A549 (cell line): ENCODE measurements around the gene ITSN2. TPM values are rescaled to one million over a fixed set of nuclear protein-coding genes. Genes with fewer than 3 reads are reported as not detected.

Source experiments
- ATAC-seq, 2 experiments: fragments of 200-7000 bp in 1 of 2; fragments of >200 bp in 1 of 2; cut with Nextera tagmentation in 1 of 2; cut with Tn5 transposase in 1 of 2; 3 replicates each; pipeline versions ENCODE4 v1.8.0 to v1.9.1; 2018 to 2020; ENCODE audit warnings: mild to moderate bottlenecking in 1 of 2, moderate library complexity in 1 of 2
- CTCF ChIA-PET: fragments of 300-600 bp; sonication (Branson Sonifier 250); formaldehyde crosslinking; extraction: SDS; loops from one replicate; lab custom pipeline; 2021; ENCODE audit warnings: antibody characterized with exemption, inconsistent platforms; lab: Yijun Ruan, JAX
- POLR2A ChIA-PET: fragments of 350-600 bp; formaldehyde crosslinking; extraction: SDS; loops from one replicate; lab custom pipeline; 2021; ENCODE audit warnings: antibody characterized with exemption, inconsistent platforms; lab: Yijun Ruan, JAX
- DNase-seq, 2 experiments: peaks; one replicate each; pipeline versions ENCODE4 v3.0.0 to v3.0.0-alpha.2; 2011 to 2016; ENCODE audit warnings: low read depth in 1 of 2, low spot score in 1 of 2
- FAIRE-seq: peaks from 2 replicates; lab custom pipeline; 2011; peaks lifted over from hg19 to GRCh38; lab: Jason Lieb, UNC
- H3K27ac ChIP-seq, 2 experiments: fragments of >200 bp; sonication (Bioruptor Twin); formaldehyde crosslinking; 3 replicates each; pipeline ENCODE4 v1.5.1; 2016 to 2017
- H3K4me1 ChIP-seq: fragments of >200 bp; sonication (Bioruptor Twin); formaldehyde crosslinking; 3 replicates; pipeline ENCODE4 v1.6.1; 2016
- H3K4me2 ChIP-seq: fragments of >200 bp; sonication (Bioruptor Twin); formaldehyde crosslinking; 3 replicates; pipeline ENCODE4 v1.6.1; 2016
- H3K4me3 ChIP-seq: fragments of >200 bp; sonication (Bioruptor Twin); formaldehyde crosslinking; 3 replicates; pipeline ENCODE4 v1.5.1; 2016
- H3K9me3 ChIP-seq: fragments of >200 bp; sonication (Bioruptor Twin); formaldehyde crosslinking; 3 replicates; pipeline ENCODE4 v1.6.1; 2016
- ATOH8 ChIP-seq: fragments of 250-450 bp; sonication (Bioruptor Pico); IDR thresholded peaks from 2 replicates; pipeline ENCODE4 v1.5.0; 2020; ENCODE audit warnings: low read depth, mild to moderate bottlenecking, moderate library complexity
- BCL3 ChIP-seq: fragments of >200 bp; sonication (Bioruptor Twin); formaldehyde crosslinking; IDR thresholded peaks from 3 replicates; pipeline ENCODE4 v1.6.1; 2016
- CBX2 ChIP-seq: fragments of 200-600 bp; sonication (generic); IDR thresholded peaks from 2 replicates; pipeline ENCODE4 v1.6.1; 2016; ENCODE audit warnings: low read depth, mild to moderate bottlenecking, borderline replicate concordance
- CEBPB ChIP-seq, 2 experiments: fragments of >200 bp in 1 of 2; sonication (Bioruptor Twin) in 1 of 2; formaldehyde crosslinking in 1 of 2; IDR thresholded peaks; 2 replicates each; pipeline ENCODE4 v1.6.1; 2012 to 2016
- CHD2 ChIP-seq: fragments of 150-350 bp; IDR thresholded peaks from 2 replicates; pipeline ENCODE4 v1.6.1; 2014; ENCODE audit warnings: low read length; ENCODE audit not compliant: partially characterized antibody
- EHF ChIP-seq: fragments of 250-450 bp; sonication (Bioruptor Pico); IDR thresholded peaks from 2 replicates; pipeline ENCODE4 v1.5.0; 2020; ENCODE audit warnings: mild to moderate bottlenecking
- ESRRA ChIP-seq: fragments of 150-350 bp; IDR thresholded peaks from 2 replicates; pipeline ENCODE4 v1.6.1; 2014; ENCODE audit warnings: mild to moderate bottlenecking, low read length, borderline replicate concordance
- FOSB ChIP-seq: fragments of 250-450 bp; sonication (Bioruptor Pico); IDR thresholded peaks from 2 replicates; pipeline ENCODE4 v1.5.0; 2020; ENCODE audit warnings: mild to moderate bottlenecking, moderate library complexity
- FOXS1 ChIP-seq: fragments of 250-450 bp; sonication (Bioruptor Pico); IDR thresholded peaks from 2 replicates; pipeline ENCODE4 v1.5.0; 2020; ENCODE audit warnings: mild to moderate bottlenecking, moderate library complexity
- GATA3 ChIP-seq: IDR thresholded peaks from 2 replicates; pipeline ENCODE4 v1.6.1; 2012; ENCODE audit warnings: borderline replicate concordance
- HDAC2 ChIP-seq: fragments of 200-600 bp; sonication (generic); IDR thresholded peaks from 2 replicates; pipeline ENCODE4 v1.6.1; 2016
- HEYL ChIP-seq: fragments of 250-450 bp; sonication (Bioruptor Pico); IDR thresholded peaks from 2 replicates; pipeline ENCODE4 v1.8.0; 2021; ENCODE audit warnings: mild to moderate bottlenecking, moderate library complexity
- HOXB5 ChIP-seq: fragments of 250-450 bp; sonication (Bioruptor Pico); IDR thresholded peaks from 2 replicates; pipeline ENCODE4 v1.5.0; 2020; ENCODE audit warnings: mild to moderate bottlenecking, moderate library complexity
- JUNB ChIP-seq: fragments of >200 bp; sonication (Bioruptor Twin); formaldehyde crosslinking; IDR thresholded peaks from 2 replicates; pipeline ENCODE4 v1.6.1; 2016
- KDM5A ChIP-seq: fragments of 200-600 bp; sonication (generic); IDR thresholded peaks from 2 replicates; pipeline ENCODE4 v1.6.1; 2016; ENCODE audit warnings: antibody characterized with exemption, mild to moderate bottlenecking
- MAFK ChIP-seq: fragments of 450-650 bp; IDR thresholded peaks from 2 replicates; pipeline ENCODE4 v1.6.1; 2014; ENCODE audit not compliant: partially characterized antibody
- MAZ ChIP-seq: fragments of 150-350 bp; IDR thresholded peaks from 2 replicates; pipeline ENCODE4 v1.6.1; 2014; ENCODE audit warnings: antibody characterized with exemption, low read depth, low read length, borderline replicate concordance
- MYC ChIP-seq: IDR thresholded peaks from 2 replicates; pipeline ENCODE4 v1.6.1; 2012; ENCODE audit warnings: mild to moderate bottlenecking, inconsistent platforms, low read length, improper control_type of control experiment, borderline replicate concordance
- NR3C1 ChIP-seq: fragments of >200 bp; sonication (Bioruptor Twin); formaldehyde crosslinking; IDR thresholded peaks from 3 replicates; pipeline ENCODE4 v1.6.1; 2017
- POLR2A ChIP-seq: IDR thresholded peaks from 2 replicates; pipeline ENCODE4 v1.6.1; 2012; ENCODE audit warnings: mild to moderate bottlenecking, low read length
- RARB ChIP-seq: fragments of 250-450 bp; sonication (Bioruptor Pico); IDR thresholded peaks from 2 replicates; pipeline ENCODE4 v1.8.0; 2021; ENCODE audit warnings: mild to moderate bottlenecking, moderate library complexity
- RCOR1 ChIP-seq: fragments of 150-350 bp; IDR thresholded peaks from 2 replicates; pipeline ENCODE4 v1.6.1; 2014; ENCODE audit warnings: antibody characterized with exemption, low read length, low read depth
- REST ChIP-seq: fragments of 200-600 bp; sonication (generic); IDR thresholded peaks from 2 replicates; pipeline ENCODE4 v1.6.1; 2016; ENCODE audit warnings: antibody characterized with exemption, mild to moderate bottlenecking, moderate library complexity
- RNF2 ChIP-seq: fragments of 200-600 bp; sonication (generic); IDR thresholded peaks from 2 replicates; pipeline ENCODE4 v1.6.1; 2016; ENCODE audit warnings: low read depth, mild to moderate bottlenecking, antibody characterized with exemption, moderate library complexity, borderline replicate concordance
- SREBF2 ChIP-seq: fragments of 450-650 bp; IDR thresholded peaks from 2 replicates; pipeline ENCODE4 v1.6.1; 2014; ENCODE audit warnings: mild to moderate bottlenecking, moderate library complexity
- USF2 ChIP-seq: fragments of 450-650 bp; IDR thresholded peaks from 2 replicates; pipeline ENCODE4 v1.6.1; 2014; ENCODE audit warnings: antibody characterized with exemption
- ZC3H11A ChIP-seq: fragments of 450-650 bp; IDR thresholded peaks from 2 replicates; pipeline ENCODE4 v1.6.1; 2014; ENCODE audit warnings: antibody characterized with exemption, mild to moderate bottlenecking
- ZFP36 ChIP-seq: fragments of 450-650 bp; IDR thresholded peaks from 2 replicates; pipeline ENCODE4 v1.6.1; 2014; ENCODE audit warnings: borderline replicate concordance; ENCODE audit not compliant: partially characterized antibody
- ZSCAN20 ChIP-seq: fragments of 250-450 bp; sonication (Bioruptor Pico); IDR thresholded peaks from 2 replicates; pipeline ENCODE4 v1.8.0; 2022; ENCODE audit warnings: mild to moderate bottlenecking, moderate library complexity
- WGBS: methylation state at CpG from one replicate; pipeline ENCODE4 v1.1.6; 2017; ENCODE audit errors: missing lambda C conversion rate; 5-methylcytosine and 5-hydroxymethylcytosine counted together
- polyA plus RNA-seq, 4 experiments: library from polyadenylated mRNA; depleted of rRNA in 3 of 4; stranded (reverse); fragments of >200 nt; fragmentation: RNase III in 1 of 4; extraction: RNeasy Plus Mini Kit Qiagen cat#74134 plus additional on column Dnase treatment in 1 of 4; gene quantifications; 2 replicates in 3 of 4; 3 replicates in 1 of 4; pipeline ENCODE4 v1.2.3, GENCODE V29; 2011 to 2017

The ITSN2 gene
- polyA plus RNA-seq, 2 of the 4 experiments (the other 2 are of a cell fraction): 19.8 to 48.3 TPM

- 67% methylated on average over 3 of the region's 3 CpGs for WGBS
- Histone ChIP-seq H3K27ac (no peak overlapping the region), H3K9me3 (no peaks in the 10 kb centered on the region), H3K4me1 (no peaks in the 10 kb centered on the region), H3K4me2 (no peak overlapping the region), H3K4me3 (no peak overlapping the region)
- POLR2A ChIA-PET: no interaction called here
- FAIRE-seq: no peak
- no peak for DNase-seq
- CTCF ChIA-PET: interaction anchor here (0.7 to 1.5 kb wide), 4 partner anchors 10 to 228 kb away, joined by 3 to 4 read pairs (median 3); no protein-coding TSS in a partner anchor
- ATAC-seq: no peak
- TF ChIP-seq MAZ (no peak), GATA3 (no peak), USF2 (no peak), ZFP36 (no peak)
These were observed 55.7 kb downstream of the ITSN2 start for GRCh38 chr2:24304631-24305030.

- H3K27ac ChIP-seq: no peak overlapping the region
- no peak for TF ChIP-seq ESRRA
- TF ChIP-seq GATA3: no peak
- TF ChIP-seq RARB (CRISPR knock-in tag): no peak
- no peak for TF ChIP-seq NR3C1
- no peak for TF ChIP-seq FOSB (CRISPR knock-in tag)
- TF ChIP-seq FOXS1 (CRISPR knock-in tag): no peak
- TF ChIP-seq SREBF2: no peak
- no peak for TF ChIP-seq RNF2
- TF ChIP-seq EHF: no peak
- TF ChIP-seq BCL3: no peak
- TF ChIP-seq MYC: no peak
- TF ChIP-seq RCOR1: no peak
- no peak for TF ChIP-seq POLR2A
- no peaks in the 10 kb centered on the region for H3K4me1 ChIP-seq
- CTCF ChIA-PET: interaction anchor here (0.6 to 1.1 kb wide), 3 partner anchors 45 to 523 kb away, joined by 3 to 4 read pairs (median 3); no protein-coding TSS in a partner anchor
- 87% methylated on average over 4 of the region's 4 CpGs for WGBS
- POLR2A ChIA-PET: no interaction called here
- no peaks in the 10 kb centered on the region for H3K9me3 ChIP-seq
- no peak overlapping the region for H3K4me2 ChIP-seq
- FAIRE-seq (no peak), ATAC-seq (peak in 1 of 2 experiments; percentile 40; a peak in 2 of 6 replicates), DNase-seq (no peak)
- no peak overlapping the region for H3K4me3 ChIP-seq
These were observed 56.2 kb downstream of the ITSN2 start for GRCh38 chr2:24304098-24304497.

GRCh38 chr2:24301599-24301998, 58.7 kb downstream of the ITSN2 start:
- WGBS: 96% methylated on average over 6 of the region's 6 CpGs
- no peak for ATAC-seq
- TF ChIP-seq MYC (no peak), CBX2 (no peak), HOXB5 (CRISPR knock-in tag) (no peak), CEBPB (IDR thresholded peaks at IDR 0.05) (no peak), REST (no peak), ATOH8 (CRISPR knock-in tag) (no peak), ZC3H11A (no peak), MAFK (no peak), GATA3 (no peak), JUNB (no peak), HEYL (no peak), ZSCAN20 (CRISPR knock-in tag) (no peak), USF2 (no peak), KDM5A (no peak), HDAC2 (no peak), NR3C1 (no peak), CHD2 (no peak)

More at GRCh38 chr2:24301599-24301998, 58.7 kb downstream of the ITSN2 start:
- Histone ChIP-seq H3K4me3 (no peak overlapping the region), H3K4me1 (no peaks in the 10 kb centered on the region), H3K4me2 (no peak overlapping the region), H3K9me3 (no peaks in the 10 kb centered on the region), H3K27ac (no peak overlapping the region)
- POLR2A ChIA-PET: no interaction called here
- FAIRE-seq (no peak), DNase-seq (no peak)
- CTCF ChIA-PET: no interaction called here
